ENCODE measurements around the gene MAN2B2.

GRCh38 chr4:6627832-6628231 is 52.8 kb downstream of the MAN2B2 start:
- no peak for TF ChIP-seq CTCF (IDR thresholded peaks at IDR 0.05 in 4 of 5, conservative IDR thresholded peaks at IDR 0.05 in 1 of 5)
- TF ChIP-seq POLR2A (IDR thresholded peaks at IDR 0.05), result no peak
